Epidermal melanocyte (primary cell): ENCODE measurements around the gene TRIM8.

ENCODE experiments used
- DNase-seq: peaks from one replicate; pipeline ENCODE4 v3.0.0; 2011; ENCODE audit warnings: low spot score; ENCODE audit not compliant: insufficient read length

Gene TRIM8

DNA sequence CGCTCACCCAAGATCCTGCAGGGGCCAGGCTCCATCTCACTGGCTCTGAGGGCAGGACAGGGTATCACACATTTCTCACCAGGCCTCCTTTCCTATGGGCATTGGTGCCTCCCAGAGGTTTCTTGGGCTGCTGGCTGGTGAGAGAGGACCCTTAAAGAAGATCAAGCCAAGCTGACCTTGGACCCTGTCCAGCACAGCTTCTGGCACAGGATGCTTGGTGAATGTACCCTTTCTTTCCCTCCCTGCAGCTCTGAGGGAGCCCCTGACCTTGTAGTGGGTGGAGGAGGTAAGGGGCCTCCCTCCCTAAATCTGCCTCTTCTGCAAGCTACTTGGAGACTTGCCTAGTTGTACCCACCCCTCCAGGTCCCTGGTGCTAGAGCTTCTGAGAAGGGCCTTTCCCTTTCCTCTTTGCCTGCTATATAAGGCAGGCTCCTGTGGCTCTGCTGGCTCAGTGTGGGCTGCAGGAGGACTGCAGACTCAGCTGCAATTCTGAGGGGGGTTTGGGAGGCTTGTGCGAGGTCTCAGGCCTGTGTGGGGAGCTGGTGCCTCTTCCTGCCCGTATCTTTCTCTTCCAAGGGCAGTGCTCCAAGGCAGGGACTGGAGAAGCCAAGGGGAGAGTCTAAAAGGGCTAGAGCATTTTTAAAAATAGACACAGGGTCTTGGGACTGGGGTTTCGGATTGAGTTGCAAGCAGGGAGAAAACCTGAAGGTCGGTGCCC is 11.7 kb upstream of the TRIM8 start:
- DNase-seq, result no peak

DNA sequence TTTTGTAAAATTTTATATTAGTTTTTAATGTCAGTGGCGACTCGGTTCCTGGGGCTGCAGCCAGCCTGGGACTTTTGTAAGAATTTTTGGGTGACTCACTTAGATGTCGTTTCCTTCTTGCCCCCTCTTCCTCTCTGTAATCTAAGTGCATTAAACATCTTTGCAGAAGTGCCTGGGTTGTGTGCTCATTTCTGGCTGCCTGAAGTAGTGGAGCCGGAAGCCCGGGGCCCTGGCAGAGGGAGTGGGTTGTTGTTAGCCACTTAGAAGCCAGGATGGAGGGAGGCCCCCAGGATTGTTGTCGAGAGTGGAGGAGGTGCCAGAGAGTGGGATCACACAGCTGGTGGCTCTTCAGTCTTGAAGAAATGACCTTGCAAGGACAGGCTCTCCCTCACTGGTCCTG is 11.0 kb upstream of the TRIM8 start:
- no peak for DNase-seq

DNA sequence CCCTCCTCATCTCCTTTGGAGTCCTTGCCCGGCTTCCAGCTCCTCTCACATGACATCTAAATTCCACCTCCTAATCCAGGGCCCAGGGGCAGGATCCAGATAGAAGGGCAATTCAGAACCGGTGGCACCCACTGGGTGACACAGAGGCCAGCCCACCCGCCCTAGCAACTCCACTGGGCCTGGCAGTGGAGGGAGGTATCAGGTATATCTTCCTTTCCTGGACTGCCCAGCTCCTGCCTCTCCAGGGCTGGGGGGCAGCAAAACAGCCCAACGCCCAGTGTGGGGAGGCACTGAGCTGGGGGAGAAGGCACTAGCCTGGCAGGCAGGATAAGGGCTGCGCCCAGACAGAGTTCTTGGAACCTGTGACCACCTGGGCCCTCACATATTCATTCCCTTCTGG is 10.4 kb upstream of the TRIM8 start:
- DNase-seq, result no peak

DNA sequence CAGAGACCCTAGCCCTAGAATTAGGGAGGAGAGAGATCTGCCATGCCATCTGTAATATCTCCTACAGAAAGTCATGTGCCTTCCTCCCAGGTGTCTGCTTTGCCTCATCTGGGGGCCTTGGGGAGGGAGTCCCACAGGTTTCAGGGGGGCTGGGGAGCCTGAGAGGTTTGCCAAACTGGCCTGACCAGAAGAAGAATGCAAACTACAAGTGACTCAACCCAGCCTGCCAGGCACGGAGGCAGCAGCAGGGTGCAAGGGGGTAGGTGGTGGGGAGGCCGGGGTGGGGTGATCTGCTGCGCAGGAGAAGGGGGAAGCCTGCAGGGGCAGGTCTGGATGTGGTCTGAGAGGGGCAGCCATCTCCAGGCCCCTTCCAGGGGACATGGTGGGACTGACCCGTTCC is 9.6 kb upstream of the TRIM8 start:
- no peak for DNase-seq

DNA sequence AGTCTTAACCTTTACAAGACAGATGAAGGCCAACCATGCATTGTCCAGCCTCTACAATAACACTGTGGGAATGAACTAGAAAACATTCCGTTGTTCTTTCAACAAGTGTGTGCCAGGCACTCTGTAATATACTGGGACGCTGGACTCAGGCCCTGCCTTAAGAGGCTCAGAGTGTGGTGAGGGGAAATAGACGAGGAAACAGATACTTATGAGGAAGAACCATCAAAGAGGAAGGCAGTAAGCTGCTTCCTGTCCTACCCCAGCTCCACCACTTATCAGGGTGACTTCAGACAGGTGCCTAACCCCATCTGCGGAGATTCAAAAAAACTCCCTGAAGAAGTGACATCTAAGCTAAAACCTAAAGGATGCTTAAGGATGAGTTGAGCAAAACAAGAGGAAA is 8.9 kb upstream of the TRIM8 start:
- no peak for DNase-seq

DNA sequence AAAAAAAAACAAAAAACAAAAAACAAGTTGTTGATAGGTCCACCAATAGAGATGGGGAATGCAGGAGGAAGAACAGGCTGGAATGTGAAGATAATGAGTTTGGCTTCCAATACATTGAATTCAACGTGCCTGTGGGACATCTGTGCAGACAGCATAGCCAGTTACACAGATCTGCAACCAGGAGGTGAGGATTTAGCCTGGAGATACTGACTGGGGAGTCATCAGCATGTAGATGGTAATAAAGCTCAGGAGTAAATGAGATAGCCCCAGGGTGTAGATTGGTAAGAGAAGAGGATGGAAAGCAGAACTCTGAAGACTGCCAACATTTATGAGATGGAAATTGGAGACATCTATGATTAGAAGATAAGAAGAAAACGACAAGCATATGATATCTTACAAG is 4.7 kb upstream of the TRIM8 start:
- no peak for DNase-seq

DNA sequence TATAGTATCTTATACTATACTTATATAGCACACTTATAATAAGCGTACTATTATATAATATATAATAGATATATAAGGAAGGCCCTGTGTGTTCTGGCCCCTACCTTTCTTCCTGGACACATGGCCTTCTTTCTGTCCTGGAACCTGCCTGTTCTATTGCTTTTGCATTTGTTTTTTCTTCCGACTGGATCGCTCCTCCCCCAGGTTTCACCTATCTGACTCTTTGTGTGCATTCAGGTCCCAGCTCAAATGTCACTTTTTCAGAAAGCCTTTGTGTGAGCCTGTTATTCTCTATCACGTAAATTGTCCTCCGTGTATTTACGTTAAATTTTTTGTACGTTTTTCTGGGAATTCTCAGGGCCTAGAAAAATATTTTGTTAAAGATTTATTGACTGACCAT is 2.9 kb upstream of the TRIM8 start:
- no peak for DNase-seq

DNA sequence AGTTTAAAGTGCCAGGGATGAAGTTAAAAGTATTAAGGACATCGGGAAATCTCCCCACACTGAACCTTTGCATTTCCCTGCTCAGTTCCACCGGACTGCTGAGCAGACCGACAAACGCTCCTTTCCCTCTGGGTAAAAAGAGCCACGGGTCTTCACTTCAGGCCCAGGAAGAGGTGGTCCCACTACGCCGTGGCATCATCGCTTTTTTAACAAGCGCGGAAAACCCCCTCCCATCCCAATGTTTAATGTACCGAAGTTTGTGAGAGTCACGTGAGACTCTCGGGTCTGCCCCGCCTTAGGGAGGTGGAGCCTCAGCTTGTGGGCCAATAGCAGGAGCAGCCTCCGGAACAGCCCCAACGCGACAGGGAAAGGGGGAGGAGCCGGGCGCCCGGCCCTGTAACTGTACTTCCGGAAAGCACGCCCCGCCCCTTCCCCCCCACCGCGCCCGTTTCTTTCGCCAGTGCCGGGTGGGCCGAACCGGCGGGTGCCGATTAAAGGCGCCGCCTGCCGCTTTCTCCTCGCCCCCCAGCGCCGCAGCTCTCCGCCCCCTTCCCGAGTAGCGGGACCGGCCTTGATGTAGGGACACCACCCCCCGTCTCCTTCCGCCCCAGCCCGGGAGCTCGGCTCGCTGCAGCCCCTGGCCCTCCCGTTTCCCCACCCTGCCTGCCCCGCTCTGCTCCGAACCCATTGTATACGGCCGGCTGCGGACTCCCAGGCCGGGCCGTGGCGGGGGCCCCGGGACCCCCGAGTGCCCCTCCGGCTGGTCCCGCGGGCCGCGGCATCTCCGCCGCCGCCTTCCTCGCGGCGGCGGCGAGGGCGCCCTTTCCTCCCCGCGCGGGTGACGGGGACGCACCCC is 2.2 kb upstream of the TRIM8 start:
- peak; percentile 87 for DNase-seq

DNA sequence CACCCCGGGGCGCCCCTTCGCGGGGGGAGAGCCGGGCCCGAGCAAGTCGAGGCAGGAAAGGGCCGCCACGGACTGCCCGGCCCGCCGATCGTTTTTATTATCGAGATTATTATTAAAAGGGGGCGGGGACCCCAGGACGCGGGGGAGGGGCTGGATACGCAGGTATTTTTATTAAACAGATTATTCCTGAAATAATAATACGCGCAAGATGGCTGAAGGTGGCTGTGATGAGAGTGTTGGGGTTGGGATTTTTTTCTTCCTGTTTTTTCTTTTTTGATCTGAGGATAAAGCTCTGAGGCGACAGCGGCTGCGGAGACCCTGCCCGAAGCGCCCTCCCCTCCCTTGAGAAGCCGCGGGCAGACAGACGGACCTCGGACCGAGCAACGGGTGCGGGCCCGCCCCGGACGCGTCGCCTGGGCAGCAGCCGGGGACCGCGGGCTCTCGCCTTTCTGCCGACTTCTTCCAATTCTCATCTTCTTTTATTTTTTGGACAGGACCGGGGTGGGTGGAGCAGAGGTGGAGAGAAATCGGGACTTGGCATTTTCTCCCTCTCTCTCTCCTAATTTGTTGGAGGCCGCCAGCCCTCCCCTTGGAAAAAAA is 1.4 kb upstream of the TRIM8 start:
- DNase-seq, result peak; percentile 13

DNA sequence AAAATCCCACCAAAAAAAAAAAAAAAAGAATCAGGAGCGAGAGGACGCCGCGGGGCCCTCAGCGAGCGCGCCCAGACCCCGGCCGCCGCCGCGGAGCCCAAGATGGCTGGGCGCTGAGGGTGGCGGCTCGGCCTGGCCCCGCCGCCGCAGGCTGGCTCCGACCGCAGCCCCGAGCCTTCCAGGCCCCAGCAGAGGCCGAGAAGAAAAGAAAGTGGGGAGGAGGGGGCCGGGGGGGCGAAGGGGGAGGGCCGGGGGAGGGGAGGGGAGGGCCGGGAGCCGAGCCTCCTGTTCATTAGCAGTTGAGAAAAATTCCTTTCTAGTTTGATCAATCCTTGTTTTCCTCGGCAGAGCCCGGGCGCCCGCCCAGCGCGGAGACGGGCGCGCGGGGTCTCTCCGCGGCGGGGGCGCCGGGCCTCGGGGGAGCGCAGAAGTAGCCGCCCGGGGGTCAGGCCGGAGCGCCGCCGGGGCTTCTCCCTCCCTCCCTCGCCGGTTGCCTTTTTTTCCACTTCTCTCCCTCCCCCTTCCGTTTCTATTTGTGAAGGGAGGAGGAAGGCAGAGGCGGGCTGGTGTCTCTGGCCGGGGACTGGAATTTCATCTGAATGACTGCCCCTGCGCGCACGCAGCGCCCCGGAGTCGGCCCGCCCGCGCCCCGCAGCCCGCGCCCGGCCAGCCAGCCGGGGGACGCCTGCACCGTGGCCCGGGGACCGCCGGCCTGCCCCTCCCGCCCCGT is 778 bp upstream of the TRIM8 start:
- DNase-seq, result peak; percentile 37

DNA sequence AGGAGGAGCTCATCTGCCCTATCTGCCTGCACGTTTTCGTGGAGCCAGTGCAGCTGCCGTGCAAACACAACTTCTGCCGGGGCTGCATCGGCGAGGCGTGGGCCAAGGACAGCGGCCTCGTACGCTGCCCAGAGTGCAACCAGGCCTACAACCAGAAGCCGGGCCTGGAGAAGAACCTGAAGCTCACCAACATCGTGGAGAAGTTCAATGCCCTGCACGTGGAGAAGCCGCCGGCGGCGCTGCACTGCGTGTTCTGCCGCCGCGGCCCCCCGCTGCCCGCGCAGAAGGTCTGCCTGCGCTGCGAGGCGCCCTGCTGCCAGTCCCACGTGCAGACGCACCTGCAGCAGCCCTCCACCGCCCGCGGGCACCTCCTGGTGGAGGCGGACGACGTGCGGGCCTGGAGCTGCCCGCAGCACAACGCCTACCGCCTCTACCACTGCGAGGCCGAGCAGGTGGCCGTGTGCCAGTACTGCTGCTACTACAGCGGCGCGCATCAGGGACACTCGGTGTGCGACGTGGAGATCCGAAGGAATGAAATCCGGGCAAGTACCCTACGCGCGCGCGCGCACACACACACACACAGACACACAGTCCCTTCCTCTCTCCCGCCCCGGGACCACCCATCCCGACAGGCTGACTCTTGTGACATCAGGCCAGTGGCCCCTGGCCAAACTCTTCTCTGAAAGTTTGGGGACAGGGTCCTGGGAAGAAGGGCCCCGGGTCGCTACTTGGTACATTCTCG is 538 bp downstream of the TRIM8 start:
- peak; percentile 13 for DNase-seq

DNA sequence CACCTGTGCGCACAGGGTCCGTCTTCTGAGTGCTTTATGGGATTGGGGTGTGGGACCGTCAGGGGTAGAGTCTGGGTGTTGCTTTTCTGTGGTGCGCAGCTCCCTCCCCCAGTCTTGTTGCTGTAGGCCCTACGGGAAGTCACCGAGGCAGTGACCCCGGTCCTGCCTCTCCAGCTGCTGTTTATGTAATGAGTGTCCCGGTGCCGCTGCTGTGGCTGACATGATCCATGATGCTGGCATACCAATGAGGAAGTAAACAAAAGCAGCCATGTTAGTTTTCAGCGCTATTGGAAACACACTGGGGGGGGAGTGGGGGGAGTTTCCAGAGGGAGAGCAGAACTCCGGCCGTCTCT is 1.1 kb downstream of the TRIM8 start:
- DNase-seq, result peak; percentile 24

DNA sequence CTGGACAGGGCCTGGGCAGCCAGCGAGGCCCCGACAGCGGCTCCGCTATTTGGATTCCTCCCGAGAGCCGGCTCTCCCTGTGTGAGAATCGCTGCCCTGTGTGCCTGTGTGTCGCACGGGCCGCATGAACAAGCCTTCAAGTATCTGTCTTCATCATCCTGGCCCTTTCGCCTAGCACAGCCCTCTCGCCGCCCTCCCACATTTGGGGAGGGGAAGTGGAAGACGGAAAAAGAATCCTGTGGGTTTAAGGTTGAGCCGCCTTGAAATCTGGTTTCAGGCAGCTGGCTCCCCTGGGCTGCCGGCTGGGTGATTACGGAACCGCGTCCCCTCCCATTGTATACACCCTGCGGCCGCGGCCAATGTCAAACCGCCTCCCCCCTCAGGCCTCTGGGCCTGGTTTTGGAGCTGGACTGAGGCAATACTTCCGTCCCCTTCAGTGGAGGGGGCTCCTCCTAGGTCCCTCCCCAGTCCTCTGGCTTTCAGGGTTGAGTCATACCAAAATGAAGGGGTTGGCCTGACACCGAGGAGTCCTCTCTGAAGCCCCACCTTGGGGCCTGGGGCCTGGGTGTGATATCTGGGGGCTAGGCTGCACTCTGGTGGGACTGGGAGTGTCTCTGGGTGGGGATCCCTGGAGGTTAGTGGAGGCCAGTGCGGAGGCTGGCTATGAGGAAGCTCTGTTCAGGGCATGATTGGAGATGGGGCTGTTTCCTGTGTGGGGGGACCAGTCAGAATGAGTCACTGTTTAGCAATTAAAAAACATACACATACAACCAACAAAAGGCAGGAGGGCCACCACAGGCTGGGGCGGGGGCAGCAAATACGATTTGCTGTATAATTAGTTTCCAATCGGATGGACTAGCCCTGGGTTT is 1.7 kb downstream of the TRIM8 start:
- peak; percentile 57 for DNase-seq

DNA sequence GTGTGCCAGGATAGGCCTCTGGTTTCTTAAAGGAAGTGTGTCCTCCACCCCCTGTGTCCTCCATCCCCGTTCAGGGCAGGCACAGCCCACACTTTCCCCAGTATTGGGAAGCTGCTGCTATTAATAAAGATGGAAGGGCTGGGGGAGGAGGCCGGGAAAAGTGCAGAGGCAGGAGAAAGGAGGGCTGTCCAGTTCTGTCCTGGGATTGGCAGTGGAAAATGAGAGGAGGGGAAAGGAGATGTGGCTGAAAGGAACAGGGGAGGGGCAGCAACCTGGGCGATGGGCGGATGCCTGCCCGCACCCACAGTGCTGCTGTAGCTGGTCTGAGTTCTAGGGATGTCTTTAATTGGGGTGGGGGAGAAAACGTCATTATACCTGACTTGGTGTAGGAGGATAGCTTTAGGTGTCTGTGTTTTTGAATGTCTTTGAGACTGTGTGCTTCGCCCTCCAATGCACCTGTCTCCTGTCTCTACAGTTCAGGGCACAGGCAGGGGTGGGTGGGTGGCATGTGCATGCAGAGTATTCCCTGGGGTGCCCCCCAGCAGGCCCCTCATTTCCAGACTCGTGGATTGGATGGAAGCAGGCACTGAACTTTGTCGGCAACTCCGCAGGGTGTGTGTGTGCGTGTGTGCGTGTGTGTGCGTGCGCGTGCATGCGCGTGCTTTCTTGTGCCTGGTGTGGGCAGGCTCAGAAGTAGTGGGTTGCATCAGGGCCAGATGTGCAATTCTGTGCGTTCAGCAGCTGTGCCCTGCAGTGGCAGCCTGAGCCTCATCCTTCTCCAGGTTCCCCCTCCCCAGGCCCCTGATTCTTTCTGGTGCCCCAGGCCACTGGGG is 2.5 kb downstream of the TRIM8 start:
- peak; percentile 31 for DNase-seq

DNA sequence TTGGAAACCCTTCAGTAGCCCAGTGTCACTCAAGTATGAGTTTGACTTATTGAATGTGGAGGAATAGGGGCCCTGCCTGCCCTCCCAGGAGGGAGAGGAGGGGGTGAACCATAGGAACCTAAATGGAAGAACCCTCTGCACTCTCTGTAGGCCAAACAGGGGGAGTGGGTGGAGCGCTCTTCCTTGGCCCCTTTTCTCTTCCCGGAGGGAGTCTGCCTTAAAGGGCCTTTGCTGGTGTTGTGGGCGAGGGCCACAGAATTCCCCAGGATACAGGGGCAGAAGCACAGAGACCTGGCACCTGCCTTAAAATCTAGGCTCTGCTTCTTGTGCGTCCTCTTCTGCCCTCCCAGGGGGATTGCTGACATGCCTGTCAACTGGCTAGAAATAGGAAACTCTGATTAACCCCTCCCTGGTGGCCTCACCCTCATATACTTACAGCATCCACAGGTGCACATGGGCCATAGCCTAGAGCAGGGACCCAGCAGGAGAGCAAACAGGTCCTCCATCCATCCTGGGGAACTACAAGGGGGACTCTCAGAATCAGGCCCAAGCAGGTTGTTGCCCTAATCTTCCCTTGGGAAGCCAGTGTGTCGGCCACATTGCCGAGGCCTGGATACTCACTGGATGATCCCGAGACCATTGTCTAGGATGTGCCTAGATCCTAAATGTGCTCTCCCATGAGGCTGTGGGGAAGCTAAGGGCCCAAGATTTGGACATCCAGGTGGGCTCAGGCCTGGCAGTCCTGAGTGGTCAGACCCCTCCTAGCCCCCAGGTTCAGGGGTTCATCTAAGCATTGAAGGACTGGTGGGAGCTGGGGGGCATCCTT is 3.4 kb downstream of the TRIM8 start:
- peak; percentile 8 for DNase-seq

DNA sequence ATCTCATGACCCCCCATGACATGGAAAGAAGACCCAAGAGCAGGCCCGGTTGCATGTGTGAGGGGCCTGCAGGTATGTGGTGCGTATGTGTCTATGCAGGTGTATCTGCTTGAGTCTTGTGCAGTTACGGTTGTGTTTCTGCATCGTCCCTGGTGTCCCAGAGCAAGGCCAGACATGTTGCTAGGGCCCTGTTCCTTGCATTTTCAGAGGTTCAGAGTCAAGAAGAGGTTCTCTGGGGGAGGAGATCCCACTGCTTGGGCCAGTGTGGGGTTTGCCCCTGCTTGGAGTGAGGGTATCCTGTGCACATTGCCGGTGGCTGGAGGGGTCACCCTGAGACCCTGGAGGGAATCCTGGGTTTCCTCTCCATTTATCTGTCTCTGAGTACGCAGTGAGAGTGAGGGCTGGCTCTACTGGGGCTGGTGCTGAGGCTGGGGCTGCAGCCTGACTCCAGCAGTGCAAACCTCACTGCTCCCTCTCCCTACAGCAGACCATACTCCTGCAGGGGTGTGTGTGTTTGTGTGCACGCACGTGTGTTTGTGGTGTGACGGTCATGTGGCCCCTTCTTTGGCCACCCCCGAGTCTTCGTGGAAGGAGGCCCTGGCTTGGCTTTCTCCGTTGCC is 4.1 kb downstream of the TRIM8 start:
- DNase-seq, result no peak

DNA sequence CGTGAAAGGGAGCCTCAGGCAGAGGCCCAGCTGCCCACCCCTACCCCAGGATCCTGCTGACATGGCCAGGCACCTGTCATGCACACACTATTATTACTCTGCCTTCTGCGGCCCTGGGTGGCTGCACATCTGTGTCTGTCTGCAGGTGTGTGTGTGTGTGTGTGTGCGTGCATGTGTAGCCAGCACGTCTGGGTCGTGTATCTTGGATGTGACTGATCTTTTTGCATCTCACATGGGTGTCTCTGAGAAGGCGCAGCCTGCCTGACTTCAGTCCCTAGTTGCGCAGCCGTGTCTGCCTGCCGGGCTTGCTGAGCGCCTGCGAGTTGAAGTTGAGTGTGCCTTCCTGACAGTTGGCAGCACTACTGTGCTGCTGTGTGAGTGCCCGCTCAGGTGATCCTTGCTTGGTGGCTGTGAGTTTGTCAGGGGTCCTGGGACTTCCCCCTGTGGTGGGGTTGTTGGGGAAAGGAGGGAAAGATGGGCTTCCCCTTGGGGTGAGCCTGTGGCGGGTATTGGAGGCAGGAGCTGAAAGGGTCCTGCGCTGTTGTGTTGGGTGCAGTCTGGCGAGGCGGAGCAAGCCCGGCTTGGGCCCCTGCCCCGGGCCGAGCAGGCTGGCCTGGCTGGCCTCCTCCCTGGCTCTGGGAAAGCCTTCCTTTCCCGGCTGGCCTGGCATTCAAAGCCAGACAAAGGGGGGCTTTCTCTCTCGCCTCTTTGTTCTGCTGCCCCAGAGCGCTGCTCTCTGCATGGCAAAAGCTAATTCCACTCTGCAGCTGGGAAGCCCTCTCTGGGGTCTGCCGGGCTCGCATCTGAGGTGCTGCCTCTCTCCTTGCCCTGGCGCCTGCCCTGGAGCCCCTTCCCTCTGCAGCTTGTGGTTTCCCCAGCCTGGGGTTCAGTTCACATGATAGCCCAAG is 4.9 kb downstream of the TRIM8 start:
- DNase-seq, result peak; percentile 64
